Measurements from ENCODE around the gene GUCY2C.

The GUCY2C gene

DNA sequence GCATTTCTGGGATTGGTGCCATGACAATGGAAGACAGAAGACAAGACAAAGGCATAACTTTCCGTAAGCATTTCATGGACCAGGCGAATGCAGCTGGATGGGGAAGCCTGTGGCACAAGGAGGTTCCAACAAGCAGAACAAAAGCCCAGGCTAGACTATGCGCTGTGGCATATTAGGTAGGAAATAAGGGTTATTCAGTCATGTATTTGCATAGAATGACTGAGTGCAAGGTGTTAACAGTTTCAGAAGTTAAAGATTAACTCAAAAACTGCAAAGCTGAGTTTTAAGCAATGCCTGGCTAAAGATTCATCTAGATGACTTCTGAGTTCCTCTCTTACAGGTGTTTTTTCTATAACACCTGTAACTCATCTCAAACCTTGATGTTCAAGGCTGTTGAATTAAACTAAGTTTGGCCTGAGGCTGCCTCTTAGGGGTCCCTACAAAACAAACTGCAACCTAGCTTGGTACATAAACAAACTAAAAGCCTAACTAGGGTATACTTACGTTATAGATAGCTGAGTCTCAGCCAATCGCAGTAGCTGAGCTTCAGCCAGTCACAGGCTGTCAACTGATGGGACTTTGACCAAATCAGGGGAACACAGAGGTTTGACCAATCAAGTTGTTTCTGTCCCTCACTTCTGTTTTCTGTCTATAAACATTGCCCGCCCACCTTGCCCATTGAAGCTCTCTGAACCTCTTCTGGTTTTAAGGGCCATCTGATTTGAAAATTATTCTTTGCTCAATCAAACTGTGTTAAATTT lies 76.5 kb downstream of the GUCY2C start:
- DNase-seq (ENCODE audit: low read depth), result no peak

DNA sequence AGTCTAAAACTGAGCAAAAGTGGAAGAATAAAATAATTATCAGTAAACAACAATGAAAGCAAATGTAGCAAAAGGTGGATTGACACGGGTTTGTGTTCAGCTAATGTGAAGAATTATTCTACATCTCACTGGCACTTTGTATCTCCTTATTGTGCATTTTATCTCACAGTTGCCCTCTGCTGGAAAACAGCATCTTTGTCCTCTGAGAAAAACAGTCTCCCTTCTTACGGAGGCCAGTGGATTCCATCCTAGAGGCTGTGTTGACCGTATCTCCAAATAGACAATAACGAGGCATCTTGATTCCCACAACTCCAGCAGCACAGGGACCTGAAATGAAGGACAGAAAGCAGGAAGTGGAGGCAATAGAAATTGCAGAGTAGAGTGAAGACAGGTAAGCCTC lies 77.4 kb downstream of the GUCY2C start:
- no peak for DNase-seq (ENCODE audit: low read depth)

DNA sequence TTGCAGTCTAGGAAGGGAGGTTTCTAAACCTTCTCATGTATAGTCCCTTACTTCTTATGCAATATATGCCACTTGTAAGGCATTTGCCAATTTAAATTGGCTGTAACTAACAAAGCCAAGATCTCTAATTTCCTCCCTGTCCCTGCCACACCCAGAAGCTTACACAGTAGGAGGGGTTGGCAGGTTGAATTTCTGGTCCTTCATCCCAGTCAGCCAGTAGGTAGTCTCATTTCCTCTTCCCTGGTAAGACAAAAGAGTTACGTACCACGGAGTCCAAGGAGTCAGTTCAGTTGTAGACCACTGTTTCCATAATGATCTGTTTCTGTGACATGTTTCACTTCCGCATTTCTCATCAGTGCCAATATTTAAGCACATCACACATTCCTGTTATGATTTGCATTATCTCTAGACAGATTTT lies 81.7 kb downstream of the GUCY2C start:
- DNase-seq (ENCODE audit: low read depth), result no peak

DNA sequence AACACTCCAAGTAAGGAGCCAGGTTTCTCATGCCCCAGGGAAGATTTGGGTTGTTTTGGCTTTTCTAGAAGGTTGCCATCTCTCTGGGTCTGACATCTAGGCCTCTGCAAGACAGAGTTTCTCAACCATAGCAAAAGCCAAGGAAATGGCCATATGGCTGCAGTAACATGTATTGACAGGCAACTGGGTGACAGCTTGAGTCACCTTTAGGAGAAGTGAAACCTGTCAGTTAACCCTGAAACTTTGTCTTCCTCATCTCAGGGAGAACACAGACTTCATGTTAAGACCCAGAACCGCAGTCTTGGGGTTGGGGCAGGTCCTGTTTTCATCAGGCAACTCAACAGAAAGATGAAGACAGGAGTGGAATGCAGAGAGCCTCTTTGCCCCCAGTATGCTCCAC lies 82.7 kb downstream of the GUCY2C start:
- DNase-seq (ENCODE audit: low read depth), result no peak

DNA sequence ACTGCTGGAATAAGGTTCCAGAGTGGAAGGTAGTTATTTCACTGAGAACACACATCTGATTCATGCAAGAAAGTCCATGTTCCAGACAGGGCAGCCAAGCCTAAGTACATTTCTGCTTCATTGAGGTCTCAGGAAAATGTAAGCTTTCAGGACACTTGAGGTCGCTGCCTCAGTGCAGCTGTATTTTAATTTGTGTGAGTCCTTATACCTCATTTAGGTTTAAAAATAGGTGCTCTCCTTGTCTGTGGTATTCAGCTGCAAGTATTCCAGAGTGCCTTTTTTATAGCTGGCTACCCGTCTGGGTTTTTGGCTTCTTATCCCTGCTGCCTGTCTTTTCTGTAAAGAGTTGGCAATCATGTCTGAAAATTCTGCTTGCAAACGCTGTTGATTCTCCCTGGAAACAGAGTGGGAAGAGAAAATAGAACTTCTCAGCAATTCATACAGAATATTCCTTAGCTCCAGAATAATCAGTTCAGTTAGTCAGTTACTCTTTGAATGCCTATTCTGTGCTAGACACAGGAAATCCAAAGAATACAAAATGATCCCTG lies 83.4 kb downstream of the GUCY2C start:
- no peak for DNase-seq (ENCODE audit: low read depth)

GRCh38 chr12:14612250-14612649 lies 84.1 kb downstream of the GUCY2C start:
- no peak for DNase-seq (ENCODE audit: low read depth)

DNA sequence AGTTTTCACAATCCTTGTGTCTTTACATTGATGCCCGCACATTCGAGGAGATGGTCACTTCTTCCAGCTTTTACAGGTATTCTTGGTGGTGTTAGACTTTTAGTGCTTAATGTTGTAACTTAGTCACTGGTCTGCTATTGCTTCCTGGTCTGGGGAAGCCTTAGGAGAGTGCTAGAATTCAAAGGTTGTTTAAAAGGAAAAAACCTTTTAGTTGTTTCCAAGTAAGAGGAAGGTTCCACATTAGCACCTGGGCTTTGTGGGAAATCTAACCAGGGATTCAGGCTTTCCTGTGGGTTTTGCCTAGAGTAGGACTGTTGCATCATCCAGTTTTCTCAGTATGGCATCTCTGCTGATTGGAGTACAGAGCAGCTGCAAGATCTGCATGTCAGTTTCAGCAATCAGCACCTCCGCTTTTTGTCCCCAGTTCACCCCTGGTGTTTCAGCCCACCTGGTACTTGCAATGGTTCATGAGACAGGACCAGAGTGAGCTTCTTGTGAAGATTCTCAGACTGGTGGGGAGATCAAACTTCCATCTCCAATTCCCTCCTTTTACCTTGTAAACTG lies 84.7 kb downstream of the GUCY2C start:
- DNase-seq (ENCODE audit: low read depth), result no peak

DNA sequence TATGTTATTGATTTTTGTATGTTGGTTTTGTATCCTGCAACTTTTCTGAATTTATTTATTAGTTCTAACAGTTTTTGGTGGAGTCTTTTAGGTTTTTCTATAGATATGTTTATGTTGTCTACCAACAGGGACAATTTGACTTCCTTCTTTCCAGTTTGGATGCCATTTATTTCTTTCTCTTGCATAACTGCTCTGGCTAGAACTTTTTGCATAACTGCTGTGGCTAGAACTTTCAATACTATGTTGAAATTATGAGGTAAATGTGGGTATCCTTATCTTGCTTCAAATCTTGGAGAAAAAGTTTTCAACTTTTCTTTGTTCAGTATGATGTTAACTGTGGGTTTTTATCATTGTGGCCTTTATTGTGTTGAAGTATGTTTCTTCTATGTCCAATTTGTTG lies 88.8 kb downstream of the GUCY2C start:
- DNase-seq (ENCODE audit: low read depth), result no peak

DNA sequence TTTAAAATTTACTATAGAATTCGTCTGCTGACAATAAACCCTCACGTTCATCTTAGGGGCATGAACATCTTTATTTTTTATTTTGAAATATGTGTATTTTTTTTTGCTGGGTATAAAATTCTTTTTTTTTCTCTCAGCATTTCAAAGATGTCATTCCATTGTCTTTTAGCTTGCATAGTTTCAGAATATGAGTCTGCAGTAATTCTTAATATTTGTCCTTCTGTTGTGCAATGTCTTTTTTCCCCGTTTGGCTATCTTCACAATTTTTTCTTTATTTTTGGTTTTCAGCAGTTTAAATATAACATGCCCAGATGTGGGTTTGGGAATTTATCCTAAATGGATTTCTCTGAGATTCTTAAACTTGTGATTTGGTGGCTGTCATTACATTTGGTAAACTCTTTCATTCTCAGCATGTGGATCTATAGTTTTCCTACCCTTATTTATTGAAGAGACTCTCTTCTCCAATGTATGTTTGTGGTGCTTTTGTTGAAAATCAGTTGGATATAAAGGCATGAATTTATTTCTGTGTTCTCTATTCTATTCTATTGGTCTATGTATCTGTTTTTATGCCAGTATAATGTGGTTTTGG lies 90.9 kb downstream of the GUCY2C start:
- no peak for DNase-seq (ENCODE audit: low read depth)

- no peak for DNase-seq (ENCODE audit: low read depth)
Measured at GRCh38 chr12:14601692-14602478, 94.5 kb downstream of the GUCY2C start.

GRCh38 chr12:14597480-14597879 lies 98.9 kb downstream of the GUCY2C start:
- no peak for DNase-seq (ENCODE audit: low read depth)

DNA sequence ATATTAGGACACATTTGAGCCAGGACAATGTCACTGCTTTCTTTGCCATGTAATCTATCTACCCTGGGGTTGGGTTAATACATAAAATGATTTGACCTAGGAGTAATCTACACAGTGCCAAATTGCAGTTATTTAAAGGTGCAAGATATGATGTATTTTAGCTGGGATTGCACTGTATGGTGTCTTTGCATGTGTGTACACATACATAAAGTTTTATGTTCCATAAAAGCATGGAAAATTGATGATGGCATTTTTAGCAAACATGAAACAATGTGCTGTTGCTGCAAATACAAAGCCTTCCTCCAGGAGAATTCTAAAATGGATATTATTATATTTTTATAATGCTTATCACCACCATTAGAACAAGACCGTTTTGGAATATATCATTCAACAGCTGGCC lies 104.7 kb downstream of the GUCY2C start:
- no peak for DNase-seq (ENCODE audit: low read depth)

- no peak for DNase-seq (ENCODE audit: low read depth)
Measured at GRCh38 chr12:14589169-14590004, 107.0 kb downstream of the GUCY2C start.

- no peak for DNase-seq (ENCODE audit: low read depth)
Measured at GRCh38 chr12:14588571-14588970, 107.8 kb downstream of the GUCY2C start.

GRCh38 chr12:14578646-14579045 lies 117.8 kb downstream of the GUCY2C start:
- DNase-seq (ENCODE audit: low read depth), result no peak

DNA sequence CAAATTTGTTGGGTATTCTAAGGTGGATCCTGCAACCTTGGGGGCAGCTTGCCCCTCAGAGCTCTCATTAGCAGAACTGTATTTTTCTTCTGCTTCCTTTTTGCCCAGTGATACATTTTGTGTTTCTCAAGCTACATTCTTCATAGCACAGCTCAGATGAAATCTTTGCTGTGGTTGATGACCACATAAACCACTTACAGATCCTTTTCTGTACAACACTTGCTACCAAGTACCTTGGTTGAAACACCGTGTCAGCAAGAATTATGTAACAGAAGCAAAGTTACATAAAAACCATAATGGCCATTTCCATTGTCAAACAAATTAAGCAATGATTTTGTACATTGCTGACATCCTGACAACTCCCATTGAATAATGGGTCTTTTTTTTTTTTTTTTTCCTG lies 119.1 kb downstream of the GUCY2C start:
- no peak for DNase-seq (ENCODE audit: low read depth)

- DNase-seq (ENCODE audit: low read depth), result no peak
Measured at GRCh38 chr12:14576896-14577295, 119.5 kb downstream of the GUCY2C start.

DNA sequence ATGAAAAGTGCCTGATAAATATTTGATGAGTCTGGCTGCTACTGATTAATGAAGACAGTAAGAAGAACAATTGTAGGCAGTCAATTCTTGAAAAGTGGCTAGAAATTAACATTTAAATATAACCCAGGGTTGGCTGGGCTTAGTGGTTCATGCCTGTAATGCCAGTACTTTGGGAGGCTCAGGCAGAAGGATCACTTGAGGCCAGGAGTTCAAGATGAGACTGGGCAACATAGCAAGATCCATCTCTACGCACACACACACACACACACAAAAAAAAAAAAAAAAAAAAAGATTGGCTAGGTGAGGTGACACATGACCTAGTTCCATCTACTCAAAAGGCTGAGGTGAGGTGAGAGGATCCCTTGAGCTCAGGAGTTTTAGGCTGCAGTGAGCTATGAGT lies 120.8 kb downstream of the GUCY2C start:
- DNase-seq (ENCODE audit: low read depth), result no peak

GRCh38 chr12:14573118-14573517 lies 123.3 kb downstream of the GUCY2C start:
- no peak for DNase-seq (ENCODE audit: low read depth)

GRCh38 chr12:14572401-14572800 lies 124.0 kb downstream of the GUCY2C start:
- DNase-seq (ENCODE audit: low read depth), result no peak

DNA sequence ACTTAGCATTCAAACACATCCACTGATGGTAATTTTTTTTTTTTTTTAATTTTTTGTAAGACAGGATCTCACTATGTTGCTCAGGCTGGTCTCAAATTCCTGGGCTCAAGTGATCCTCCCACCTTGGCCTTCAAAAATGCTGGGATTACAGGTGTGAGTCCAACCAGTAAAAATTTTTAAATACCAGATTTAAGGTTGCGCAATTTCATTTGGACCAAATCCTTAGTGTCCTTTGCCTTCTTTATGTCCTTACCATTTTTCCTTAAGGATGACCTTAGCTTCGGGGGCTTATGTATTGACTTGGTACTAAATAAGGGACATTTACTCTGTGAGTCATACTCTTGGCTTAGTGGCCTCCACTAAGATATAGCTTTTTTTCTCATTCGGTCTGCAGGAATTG lies 124.6 kb downstream of the GUCY2C start:
- DNase-seq (ENCODE audit: low read depth), result no peak

GRCh38 chr12:14570231-14570630 lies 126.2 kb downstream of the GUCY2C start:
- DNase-seq (ENCODE audit: low read depth), result no peak

All from stimulated activated CD8-positive, alpha-beta memory T cell treated with anti-CD3 and anti-CD28 coated beads, Interleukin-12 subunit alpha, Interleukin-12 subunit beta, amount 100 ng/mL, for 1 hour (primary cell).